ENCODE data around the gene RCN2. TPM values are rescaled to one million over a fixed set of nuclear protein-coding genes. Genes with fewer than 3 reads are reported as not detected.

RCN2 gene
- total RNA-seq, 4 donors from 2014 or later, result 38.8 to 56.1 (median 50.2) TPM

DNA sequence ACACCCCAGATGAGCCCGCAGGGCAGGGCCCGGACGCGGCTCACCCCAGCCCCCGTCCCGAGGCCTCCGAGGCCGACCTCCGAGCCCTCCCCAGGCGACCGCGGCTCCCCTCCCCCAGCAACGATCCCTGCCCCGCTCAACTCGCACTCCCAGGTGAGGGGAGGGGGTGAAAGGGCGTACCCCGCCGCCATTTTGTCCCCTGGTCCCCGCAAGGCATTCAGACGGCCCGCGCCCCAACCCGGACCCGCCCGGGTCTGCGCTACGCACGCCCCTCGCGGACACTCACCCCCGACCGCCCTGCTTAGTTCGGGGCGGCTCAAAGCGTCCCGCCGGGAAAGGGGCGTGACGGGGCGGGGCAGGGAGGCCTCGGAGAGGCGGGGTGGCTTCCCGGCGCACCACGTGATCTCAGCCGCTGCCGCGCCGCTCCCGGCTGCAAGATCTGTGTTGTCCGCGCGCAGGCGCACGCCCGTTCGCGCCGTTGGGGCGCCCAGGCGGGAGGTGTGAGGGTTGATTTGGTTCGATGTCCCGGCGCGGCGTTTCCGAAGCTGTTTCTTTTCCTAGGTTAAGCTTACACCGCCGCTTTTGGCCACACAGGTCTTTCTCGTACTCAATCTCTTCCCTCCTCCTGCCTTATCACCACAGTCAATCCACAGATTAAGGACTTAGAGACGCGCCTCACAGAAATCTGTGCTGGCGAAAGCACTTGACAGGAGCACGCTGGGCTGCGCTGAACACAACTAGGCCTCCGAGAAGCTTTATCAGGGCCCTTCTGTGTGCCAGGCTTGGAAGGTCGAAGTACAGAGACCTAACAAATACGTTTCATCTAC is 26.3 kb upstream of the RCN2 start, which contains the start of gene SCAPER:
Gene SCAPER, minus strand, starts transcription at position 328 of the 827 bp plus-strand sequence. CDS start 21,523 bp downstream, outside the sequence.
- TF ChIP-seq, protein P1, sequence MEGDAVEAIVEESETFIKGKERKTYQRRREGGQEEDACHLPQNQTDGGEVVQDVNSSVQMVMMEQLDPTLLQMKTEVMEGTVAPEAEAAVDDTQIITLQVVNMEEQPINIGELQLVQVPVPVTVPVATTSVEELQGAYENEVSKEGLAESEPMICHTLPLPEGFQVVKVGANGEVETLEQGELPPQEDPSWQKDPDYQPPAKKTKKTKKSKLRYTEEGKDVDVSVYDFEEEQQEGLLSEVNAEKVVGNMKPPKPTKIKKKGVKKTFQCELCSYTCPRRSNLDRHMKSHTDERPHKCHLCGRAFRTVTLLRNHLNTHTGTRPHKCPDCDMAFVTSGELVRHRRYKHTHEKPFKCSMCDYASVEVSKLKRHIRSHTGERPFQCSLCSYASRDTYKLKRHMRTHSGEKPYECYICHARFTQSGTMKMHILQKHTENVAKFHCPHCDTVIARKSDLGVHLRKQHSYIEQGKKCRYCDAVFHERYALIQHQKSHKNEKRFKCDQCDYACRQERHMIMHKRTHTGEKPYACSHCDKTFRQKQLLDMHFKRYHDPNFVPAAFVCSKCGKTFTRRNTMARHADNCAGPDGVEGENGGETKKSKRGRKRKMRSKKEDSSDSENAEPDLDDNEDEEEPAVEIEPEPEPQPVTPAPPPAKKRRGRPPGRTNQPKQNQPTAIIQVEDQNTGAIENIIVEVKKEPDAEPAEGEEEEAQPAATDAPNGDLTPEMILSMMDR (IDR thresholded peaks at IDR 0.05; ENCODE audit: low read depth), result no peak

DNA sequence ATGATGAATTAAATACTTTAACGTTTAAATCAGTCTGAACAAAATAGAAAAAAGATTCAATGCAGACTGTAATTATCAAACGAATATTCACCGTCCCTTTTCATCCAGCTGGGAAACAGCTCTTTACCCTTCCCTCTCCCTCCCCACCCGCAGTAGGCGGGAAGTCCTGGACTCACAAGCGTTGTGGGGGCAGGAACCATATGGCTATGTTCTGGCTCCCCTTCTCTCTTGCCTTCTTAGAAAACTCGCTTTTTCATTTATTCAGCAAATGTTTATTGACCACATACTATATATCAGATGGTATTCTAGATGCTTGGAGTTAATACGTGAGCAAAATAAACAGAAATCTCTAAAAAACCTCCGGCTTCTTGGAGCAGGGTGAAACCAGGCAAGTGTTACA is 25.7 kb upstream of the RCN2 start:
- TF ChIP-seq, protein P1 (IDR thresholded peaks at IDR 0.05; ENCODE audit: low read depth), result no peak

DNA sequence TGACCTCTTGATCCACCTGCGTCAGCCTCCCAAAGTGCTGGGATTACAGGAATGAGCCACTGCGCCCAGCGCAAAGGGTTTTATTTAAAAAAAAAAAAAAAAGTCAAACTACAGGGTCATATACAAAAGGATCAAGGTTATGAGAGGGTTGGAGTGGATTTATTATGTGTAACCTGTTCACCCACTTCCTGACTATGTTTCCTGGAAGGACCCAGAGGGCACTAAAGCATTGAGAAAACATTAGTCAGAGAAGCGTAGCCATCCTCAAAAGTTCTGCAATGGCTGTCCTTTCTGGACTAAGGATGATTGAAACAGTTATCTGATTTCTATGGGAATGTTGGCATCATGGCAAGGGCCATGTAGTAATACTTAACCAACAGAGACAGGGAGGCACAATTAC is 19.1 kb upstream of the RCN2 start:
- TF ChIP-seq, protein P1 (IDR thresholded peaks at IDR 0.05; ENCODE audit: low read depth), result no peak

DNA sequence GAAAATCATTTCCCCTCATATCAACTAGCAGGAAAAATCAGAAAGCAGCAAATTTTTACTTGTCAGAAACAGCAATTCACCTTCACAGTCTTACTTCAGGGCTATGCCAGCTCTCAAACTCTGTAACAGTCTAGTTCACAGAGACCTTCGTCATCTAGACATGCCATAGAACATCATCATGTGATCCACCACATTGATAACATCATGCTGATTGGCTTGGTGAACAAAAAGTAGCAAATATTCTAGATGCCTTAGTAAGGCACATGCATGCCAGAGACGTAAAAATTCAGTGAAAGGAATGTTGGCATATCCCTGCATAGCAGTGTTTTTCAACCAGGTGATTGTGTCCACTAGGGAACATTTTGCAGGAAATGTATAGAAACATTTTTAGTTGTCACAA is 17.8 kb upstream of the RCN2 start:
- TF ChIP-seq, protein P1 (IDR thresholded peaks at IDR 0.05; ENCODE audit: low read depth), result no peak

DNA sequence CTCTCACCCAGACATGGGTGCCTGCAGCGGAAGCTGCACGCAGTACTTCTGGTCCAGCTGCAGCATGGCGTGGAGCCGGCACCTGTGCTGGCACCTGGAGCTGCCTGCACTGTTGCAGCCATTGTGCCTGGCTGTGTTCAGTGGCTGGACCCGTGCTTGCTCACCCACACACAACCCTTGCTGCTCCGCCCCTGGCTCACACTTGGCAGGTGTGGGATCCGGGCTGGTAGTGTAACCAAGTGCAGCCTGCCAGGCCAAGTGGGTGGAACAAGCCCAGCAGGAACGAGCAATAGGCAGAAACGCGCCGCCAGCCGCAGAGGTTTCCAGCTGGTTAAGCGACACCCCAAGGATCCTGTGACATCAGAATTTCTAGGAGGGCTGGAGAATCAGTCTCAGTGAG is 15.2 kb upstream of the RCN2 start:
- TF ChIP-seq, protein P1 (IDR thresholded peaks at IDR 0.05; ENCODE audit: low read depth), result no peak

DNA sequence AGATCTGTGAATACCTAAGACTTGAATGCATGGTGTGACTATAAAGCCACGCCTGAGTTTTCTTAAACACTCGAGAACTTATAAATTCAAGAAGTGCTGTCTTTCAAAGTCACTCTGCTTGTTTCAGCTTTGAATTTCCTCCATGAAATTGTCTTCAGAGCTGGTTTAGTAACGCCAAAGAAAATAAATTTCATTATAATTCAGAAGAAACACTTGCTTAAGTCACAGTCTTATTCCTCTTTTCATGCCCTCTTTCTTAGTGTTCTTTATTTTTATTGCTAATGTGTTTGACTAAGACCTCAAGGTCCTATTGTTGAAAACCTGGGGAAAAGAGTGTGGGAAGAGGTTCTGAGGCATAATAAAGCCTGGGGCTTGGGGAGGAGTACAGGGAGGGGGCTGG is 3.3 kb upstream of the RCN2 start:
- TF ChIP-seq, protein P1 (IDR thresholded peaks at IDR 0.05; ENCODE audit: low read depth), result no peak

DNA sequence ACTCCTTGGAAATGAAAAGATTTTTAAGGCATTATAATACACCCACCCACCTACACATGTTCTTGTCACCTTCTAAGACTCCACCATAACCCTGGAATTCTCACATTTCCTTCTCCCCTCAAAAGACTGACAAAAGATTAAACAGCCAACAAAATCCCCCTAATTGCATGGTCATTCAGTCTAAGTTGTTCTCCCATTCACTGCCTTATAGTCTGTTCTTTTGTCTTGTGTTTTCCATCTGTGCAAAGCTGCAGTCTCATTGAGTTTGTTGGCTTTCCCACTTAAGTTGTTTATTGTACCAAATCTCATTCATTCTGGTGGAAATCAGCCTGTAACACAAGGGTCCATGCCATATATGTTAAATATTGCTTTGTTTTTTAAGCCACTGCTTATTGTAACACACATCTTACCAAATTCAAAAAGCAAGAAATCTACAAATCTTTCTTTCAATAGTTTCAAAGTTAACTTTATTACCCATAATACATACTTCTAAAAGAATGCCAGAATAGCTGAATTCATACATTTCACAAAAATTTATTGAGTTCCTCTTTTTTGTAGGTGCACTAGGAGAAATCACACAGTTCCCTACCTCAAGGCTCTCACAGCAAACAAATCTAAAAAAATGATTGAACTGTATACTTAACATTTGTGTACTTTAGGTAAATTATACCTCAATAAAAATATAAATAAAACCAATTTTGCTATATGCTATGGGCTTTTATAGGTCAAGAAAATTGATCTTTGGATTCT is 2.4 kb upstream of the RCN2 start:
- TF ChIP-seq, protein P1 (IDR thresholded peaks at IDR 0.05; ENCODE audit: low read depth), result no peak
